ENCODE results near the gene CLRN1. TPM values are rescaled to one million over a fixed set of nuclear protein-coding genes. Genes with fewer than 3 reads are reported as not detected.

Gene CLRN1
- total RNA-seq, 1 experiment from 2014 or later = not detected

- no peaks in the 10 kb centered on the region for H3K9me3 Mint-ChIP-seq (ENCODE audit: unreplicated experiment)
- no peak overlapping the region for H3K4me3 ChIP-seq (ENCODE audit: low read depth, low read length)
These were observed 85.5 kb downstream of the CLRN1 start for GRCh38 chr3:150887031-150887430.

GRCh38 chr3:150885535-150885934 is 87.0 kb downstream of the CLRN1 start:
- no peak overlapping the region for H3K27ac Mint-ChIP-seq (ENCODE audit: unreplicated experiment)
- intact Hi-C loops (cut with micrococcal nuclease; ENCODE audit: unreplicated experiment) = no loop called here
- ChIA-PET POLR2A (no interaction called here), CTCF (no interaction called here)
- DNase-seq = no peak
- no TSS peak for BruUV-seq (replicated peaks)
- no peak overlapping the region for H3K4me3 Mint-ChIP-seq (ENCODE audit: unreplicated experiment)
- H3K4me1 Mint-ChIP-seq (ENCODE audit: low read depth, unreplicated experiment) = no peaks in the 10 kb centered on the region
- Histone ChIP-seq H3K9me3 (no peaks in the 10 kb centered on the region), H3K27me3 (replicated peaks; ENCODE audit: control insufficient read depth, insufficient read depth, low read length) (no peaks in the 10 kb centered on the region; the same call in 1 of the 2 replicates), H3K4me1 (no peaks in the 10 kb centered on the region), H3K36me3 (ENCODE audit: control insufficient read depth, insufficient read depth, low read length) (no peaks in the 10 kb centered on the region), H3K4me3 (ENCODE audit: low read depth, low read length) (no peak overlapping the region)
- peaks cover 24% of the 10 kb centered on the region for H3K27me3 Mint-ChIP-seq (ENCODE audit: insufficient read depth, unreplicated experiment)
- H3K9me3 Mint-ChIP-seq (ENCODE audit: unreplicated experiment) = no peaks in the 10 kb centered on the region
- no peak for TF ChIP-seq CTCF (IDR thresholded peaks at IDR 0.05; ENCODE audit: insufficient read depth in 1 of 2, low read depth in 1 of 2, low read length in 1 of 2, severe bottlenecking in 1 of 2, unreplicated experiment in 1 of 2)
- no peaks in the 10 kb centered on the region for H3K36me3 Mint-ChIP-seq (ENCODE audit: insufficient read depth, unreplicated experiment)

More at GRCh38 chr3:150887031-150887430, 85.5 kb downstream of the CLRN1 start:
- H3K27me3 Mint-ChIP-seq (ENCODE audit: insufficient read depth, unreplicated experiment) = peaks cover 18% of the 10 kb centered on the region
- no peak overlapping the region for H3K27ac Mint-ChIP-seq (ENCODE audit: unreplicated experiment)
- Histone ChIP-seq H3K27me3 (replicated peaks; ENCODE audit: control insufficient read depth, insufficient read depth, low read length) (no peaks in the 10 kb centered on the region; the same call in 1 of the 2 replicates), H3K4me1 (no peaks in the 10 kb centered on the region), H3K9me3 (no peaks in the 10 kb centered on the region), H3K36me3 (ENCODE audit: control insufficient read depth, insufficient read depth, low read length) (no peaks in the 10 kb centered on the region)
- BruUV-seq (replicated peaks) = no TSS peak
- no peaks in the 10 kb centered on the region for H3K4me1 Mint-ChIP-seq (ENCODE audit: low read depth, unreplicated experiment)
- no peaks in the 10 kb centered on the region for H3K36me3 Mint-ChIP-seq (ENCODE audit: insufficient read depth, unreplicated experiment)
- CTCF ChIA-PET = no interaction called here
- no peak for DNase-seq
- intact Hi-C loops (cut with micrococcal nuclease; ENCODE audit: unreplicated experiment) = no loop called here
- POLR2A ChIA-PET = no interaction called here
- TF ChIP-seq CTCF (IDR thresholded peaks at IDR 0.05; ENCODE audit: insufficient read depth in 1 of 2, low read depth in 1 of 2, low read length in 1 of 2, severe bottlenecking in 1 of 2, unreplicated experiment in 1 of 2) = no peak
- no peak overlapping the region for H3K4me3 Mint-ChIP-seq (ENCODE audit: unreplicated experiment)

GRCh38 chr3:150878996-150879575 is 93.4 kb downstream of the CLRN1 start:
- peaks cover 17% of the 10 kb centered on the region for H3K27me3 Mint-ChIP-seq (ENCODE audit: insufficient read depth, unreplicated experiment)

More at GRCh38 chr3:150878996-150879575, 93.4 kb downstream of the CLRN1 start:
- no TSS peak for BruUV-seq (replicated peaks)
- Histone ChIP-seq H3K4me3 (ENCODE audit: low read depth, low read length) (no peak overlapping the region), H3K27me3 (replicated peaks; ENCODE audit: control insufficient read depth, insufficient read depth, low read length) (no peaks in the 10 kb centered on the region; the same call in 1 of the 2 replicates), H3K9me3 (no peaks in the 10 kb centered on the region), H3K36me3 (ENCODE audit: control insufficient read depth, insufficient read depth, low read length) (no peaks in the 10 kb centered on the region), H3K4me1 (no peaks in the 10 kb centered on the region)
- DNase-seq = no peak
- TF ChIP-seq CTCF (IDR thresholded peaks at IDR 0.05; ENCODE audit: insufficient read depth in 1 of 2, low read depth in 1 of 2, low read length in 1 of 2, severe bottlenecking in 1 of 2, unreplicated experiment in 1 of 2) = no peak
- no peaks in the 10 kb centered on the region for H3K9me3 Mint-ChIP-seq (ENCODE audit: unreplicated experiment)
- no peak overlapping the region for H3K27ac Mint-ChIP-seq (ENCODE audit: unreplicated experiment)
- H3K4me3 Mint-ChIP-seq (ENCODE audit: unreplicated experiment) = no peak overlapping the region
- H3K4me1 Mint-ChIP-seq (ENCODE audit: low read depth, unreplicated experiment) = no peaks in the 10 kb centered on the region
- CTCF ChIA-PET = interaction anchor here (1.0 kb wide), 1 partner anchor 10 kb away, joined by 3 read pairs; no protein-coding TSS in a partner anchor
- POLR2A ChIA-PET = no interaction called here
- intact Hi-C loops (cut with micrococcal nuclease; ENCODE audit: unreplicated experiment) = no loop called here
- no peaks in the 10 kb centered on the region for H3K36me3 Mint-ChIP-seq (ENCODE audit: insufficient read depth, unreplicated experiment)
